GM21529 (cell line): ENCODE data around the gene FAM229A.

Experiments used
- ATAC-seq: cut with Tn5 transposase; IDR thresholded peaks from one replicate; pipeline ENCODE4 v1.9.1; 2021; ENCODE audit not compliant: unreplicated experiment

Gene FAM229A

GRCh38 chr1:32350785-32351398 is 11.4 kb downstream of the FAM229A start:
- ATAC-seq, result peak; percentile 44

DNA sequence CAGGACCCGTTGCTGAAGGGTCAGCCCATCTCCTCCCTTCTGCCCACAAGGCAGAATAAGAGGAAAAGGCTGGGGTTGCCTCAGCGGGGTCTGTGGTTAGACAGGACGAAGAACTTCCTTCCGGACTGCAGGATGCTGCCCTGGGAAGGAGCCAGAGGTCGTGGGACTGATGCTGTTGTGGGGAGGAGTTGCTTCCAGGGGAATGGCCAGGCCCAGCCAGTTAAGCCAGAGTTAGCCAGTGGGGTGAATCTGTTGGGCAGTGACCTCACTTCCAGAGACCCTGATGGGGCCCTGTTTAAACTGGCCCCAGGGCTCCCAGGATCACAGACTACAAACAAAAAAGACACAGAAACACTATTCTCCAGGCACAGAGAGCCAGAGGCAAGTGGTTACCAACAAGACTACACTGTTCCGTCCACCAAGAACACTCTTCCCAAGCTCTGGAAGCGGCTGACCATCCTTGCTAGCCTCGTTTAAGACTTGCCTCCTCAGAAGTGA is 13.0 kb downstream of the FAM229A start:
- no peak for ATAC-seq

DNA sequence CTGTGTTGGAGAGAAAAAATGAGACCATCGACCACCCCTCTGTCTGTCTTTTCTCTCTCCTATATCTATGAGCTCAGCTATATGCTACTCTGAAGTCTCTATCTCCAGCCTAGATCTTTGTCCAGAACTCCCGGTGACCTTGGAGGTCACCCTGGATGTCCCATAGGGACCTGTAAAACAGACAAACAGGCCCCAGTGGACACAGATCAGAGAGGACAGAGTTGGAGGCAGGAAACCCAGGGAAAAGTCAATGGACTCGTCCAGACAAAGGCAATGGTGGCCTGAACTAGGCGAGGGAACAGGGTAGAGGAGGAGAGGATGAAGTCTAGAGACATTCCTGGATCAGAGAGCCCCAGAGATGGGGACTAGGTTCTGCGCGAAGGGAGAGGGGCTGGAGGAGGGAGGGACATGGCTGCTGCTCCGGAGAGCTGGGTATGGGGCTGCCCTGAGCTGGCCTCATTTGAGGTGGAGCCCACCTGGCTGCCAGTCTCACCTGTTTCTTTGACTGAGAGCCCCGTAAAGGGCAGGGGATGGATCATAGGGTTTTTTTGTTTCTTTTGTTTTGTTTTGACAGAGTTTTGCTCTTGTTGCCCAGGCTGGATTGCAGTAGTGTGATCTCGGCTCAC is 15.6 kb downstream of the FAM229A start:
- no peak for ATAC-seq

DNA sequence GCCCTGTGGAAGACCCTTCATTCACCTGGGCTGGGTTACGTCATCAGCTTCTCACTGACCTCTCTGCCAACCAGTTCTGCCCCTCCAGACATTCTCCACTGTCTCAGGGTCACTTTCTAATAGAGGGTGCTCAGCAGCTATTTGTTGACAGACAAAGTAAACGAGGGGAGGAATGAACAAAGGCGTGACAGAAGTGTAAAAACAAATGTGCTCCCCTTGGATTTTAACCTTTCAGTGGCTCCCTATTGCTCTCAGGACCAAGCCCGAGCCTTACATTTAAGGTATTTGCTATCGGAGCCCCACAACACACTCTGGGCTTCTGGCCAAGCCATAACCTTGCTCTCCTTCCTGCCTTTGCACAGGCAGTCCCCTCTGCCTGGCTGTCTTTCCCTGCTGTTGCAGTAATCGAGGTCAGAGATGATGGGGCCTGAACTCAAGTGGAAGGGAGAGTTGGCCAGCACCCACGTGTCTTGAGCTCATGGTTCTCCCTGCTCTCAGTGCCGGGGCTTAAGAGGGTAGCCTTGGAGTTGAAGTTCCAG is 16.9 kb downstream of the FAM229A start:
- no peak for ATAC-seq

GRCh38 chr1:32342704-32343103 is 19.6 kb downstream of the FAM229A start:
- no peak for ATAC-seq

DNA sequence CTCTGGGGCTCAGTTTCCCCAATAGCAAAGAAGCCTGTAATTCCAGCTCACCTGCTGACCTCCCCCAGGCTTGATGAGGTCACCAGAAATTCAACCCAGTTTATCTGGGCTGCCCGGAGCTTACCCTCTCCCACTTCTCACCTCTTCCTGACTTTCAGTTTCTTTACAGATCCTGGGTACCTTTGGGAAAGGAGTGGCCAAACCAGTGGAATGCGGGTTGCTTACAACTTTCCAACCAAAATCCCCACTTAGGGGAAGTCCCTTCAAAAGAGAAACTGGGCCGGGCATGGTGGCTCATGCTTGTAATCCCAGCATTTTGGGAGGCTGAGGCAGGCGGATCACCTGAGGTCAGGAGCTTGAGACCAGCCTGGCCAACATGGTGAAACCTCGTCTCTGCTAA is 20.3 kb downstream of the FAM229A start:
- ATAC-seq, result no peak

DNA sequence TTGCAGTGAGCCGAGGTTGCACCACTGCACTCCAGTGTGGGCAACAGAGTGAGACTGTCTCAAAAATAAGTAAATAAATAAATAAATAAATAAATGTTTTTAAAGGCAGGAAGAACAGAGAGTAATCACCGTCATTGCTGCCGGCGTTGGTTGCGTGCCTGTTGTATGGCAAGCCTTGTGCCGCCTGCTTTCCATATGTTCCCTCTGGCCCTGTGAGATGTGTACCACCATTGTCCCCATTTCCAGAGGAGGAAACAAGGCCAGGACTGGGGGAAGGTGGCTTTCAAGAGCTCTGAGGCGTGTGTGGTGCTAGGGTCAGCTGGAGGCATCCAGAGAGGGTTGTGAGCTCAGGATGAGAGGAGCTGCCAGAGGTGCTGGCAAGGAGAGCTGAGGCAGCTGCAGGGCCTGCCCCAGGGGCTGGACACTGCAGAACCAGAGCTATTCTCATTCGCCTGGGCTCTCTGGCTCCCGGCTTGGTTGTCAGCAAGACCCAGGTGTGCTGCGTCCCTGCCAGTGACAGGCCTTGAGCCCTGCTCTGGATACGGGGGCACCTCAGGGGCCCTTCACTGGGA is 21.0 kb downstream of the FAM229A start:
- ATAC-seq, result no peak

- no peak for ATAC-seq
These were observed 22.8 kb downstream of the FAM229A start for GRCh38 chr1:32339363-32339978.

DNA sequence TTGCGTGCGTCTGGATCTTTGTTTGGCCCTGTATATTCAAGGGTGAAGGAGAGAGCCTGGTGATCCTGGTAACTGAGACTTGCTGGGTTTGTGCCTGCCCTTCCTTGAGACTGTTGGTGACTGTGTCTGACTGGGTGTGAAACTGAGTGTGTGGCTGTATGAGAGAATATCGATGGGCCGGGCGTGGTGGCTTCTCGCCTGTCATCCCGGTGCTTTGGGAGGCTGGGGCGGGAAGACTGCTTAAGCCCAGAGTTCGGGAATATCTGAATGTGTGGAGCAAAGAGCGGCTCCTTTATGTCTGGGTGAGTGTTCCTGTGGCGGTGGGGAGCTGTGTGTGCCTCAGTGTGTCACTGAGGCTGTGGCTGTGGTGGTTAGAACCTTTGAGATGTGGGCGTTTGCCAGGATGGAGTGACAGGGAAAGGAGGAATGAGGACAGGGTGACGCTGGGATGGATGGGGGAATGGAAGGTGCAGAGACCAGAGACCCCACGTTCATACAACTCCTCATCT is 23.6 kb downstream of the FAM229A start:
- no peak for ATAC-seq

- no peak for ATAC-seq
These were observed 24.2 kb downstream of the FAM229A start for GRCh38 chr1:32337855-32338636.

GRCh38 chr1:32336963-32337675 is 25.2 kb downstream of the FAM229A start:
- peak; percentile 23 for ATAC-seq

- no peak for ATAC-seq
These were observed 25.7 kb downstream of the FAM229A start for GRCh38 chr1:32336591-32336932.

- peak; percentile 36 for ATAC-seq
These were observed 26.3 kb downstream of the FAM229A start, which contains the start of gene MARCKSL1 for GRCh38 chr1:32335790-32336590. TSS of gene MARCKSL1 (minus strand) at chr1:32336233. CDS start at chr1:32336033, 200 bp downstream.

DNA sequence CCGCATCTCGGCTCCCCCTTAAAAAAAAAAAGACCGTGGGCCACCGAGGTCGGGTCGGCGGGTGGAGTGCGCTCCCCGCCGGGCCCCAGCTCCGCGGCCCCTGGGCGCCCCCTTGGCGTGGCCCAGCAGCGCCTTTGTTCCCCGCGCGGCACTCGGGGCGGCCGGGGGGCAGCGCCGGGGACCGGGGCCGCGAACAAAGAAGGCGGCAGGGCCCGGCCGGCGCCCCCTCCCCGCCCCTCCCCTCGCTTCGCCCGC is 26.8 kb downstream of the FAM229A start:
- ATAC-seq, result no peak

DNA sequence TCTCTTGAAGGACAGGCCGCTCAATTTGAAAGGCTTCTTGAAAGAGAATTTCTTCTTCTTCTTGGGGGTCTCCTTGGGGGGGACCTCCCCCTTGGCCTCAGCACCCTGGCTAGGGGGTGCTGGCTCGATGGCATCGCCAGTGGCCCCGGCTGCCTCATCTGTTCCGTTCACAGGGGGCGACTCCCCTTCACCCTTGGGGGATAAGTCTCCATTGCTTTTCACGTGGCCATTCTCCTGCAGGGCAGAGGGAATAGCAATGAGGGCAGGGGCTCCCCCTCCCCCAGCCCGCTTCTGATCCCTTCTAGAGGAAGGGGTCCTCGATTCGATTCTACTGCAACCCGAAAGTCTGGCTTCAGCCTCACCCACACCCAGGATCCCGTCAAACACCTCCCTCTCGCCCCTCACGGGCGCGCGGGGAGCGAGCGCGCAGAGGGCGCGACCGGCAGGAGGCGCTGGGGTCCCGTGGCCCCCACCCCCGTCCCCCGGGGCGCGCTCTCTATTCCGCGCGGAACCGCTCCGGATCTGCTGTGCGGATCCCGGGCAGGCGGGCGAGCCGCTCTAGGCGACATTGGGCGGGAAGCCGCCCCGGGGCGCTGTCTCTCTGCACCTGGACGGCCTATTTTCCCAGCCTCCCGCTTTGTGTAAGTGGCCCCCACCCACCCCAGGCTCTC is 27.3 kb downstream of the FAM229A start:
- ATAC-seq, result no peak

DNA sequence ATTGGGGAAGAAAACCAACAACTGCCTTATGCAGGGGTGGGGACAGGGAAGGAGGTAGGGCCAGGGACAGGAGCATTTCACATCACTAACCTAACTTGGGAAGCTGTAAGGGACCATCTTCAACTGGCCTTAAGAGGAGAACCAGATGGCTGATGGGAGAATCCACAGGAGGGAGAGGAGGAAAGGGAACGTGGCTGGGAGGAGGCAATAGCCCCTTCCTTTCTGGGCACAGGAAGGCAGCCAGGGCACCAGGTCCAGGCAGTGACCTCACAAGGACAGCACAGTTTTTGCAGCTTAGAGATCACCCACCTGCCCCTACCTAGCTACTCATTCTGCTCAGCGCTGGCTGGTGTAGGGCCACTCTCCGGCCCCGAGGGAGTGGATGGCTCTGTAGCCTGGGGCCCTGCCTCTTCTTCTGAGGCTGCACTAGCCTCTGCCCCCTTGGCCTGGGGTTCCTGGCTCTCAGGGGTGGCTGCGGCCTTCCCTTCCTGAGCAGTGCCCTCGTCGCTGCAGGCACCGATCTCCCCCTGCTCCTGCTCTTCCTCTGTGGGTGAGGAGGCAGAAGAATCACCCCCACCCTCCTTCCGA is 27.9 kb downstream of the FAM229A start:
- no peak for ATAC-seq

DNA sequence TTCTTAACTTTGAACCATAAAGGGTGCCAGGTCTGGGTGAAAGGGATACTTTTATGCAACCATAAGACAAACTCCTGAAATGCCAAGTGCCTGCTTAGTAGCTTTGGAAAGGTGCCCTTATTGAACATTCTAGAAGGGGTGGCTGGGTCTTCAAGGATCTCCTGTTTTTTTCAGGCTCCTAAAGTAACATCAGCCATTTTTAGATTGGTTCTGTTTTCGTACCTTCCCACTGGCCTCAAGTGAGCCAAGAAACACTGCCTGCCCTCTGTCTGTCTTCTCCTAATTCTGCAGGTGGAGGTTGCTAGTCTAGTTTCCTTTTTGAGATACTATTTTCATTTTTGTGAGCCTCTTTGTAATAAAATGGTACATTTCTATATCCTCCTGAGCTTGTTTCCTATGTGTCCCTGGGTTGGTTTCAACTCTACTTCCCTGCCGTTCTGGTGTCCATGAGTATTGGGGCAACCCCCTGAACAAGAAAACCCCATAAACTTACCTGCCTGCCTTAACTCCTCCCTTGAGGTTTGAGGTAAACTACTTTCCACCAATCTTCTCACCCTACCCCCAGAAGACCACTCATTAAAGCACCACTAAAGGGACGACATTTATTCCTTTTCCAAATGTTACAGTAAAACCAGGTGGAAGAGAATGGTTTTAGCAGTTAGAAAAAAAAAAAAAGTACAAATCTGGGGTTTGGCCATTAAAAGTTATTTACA is 28.9 kb downstream of the FAM229A start:
- no peak for ATAC-seq
